Esophagus squamous epithelium (tissue), 5 donors: ENCODE results near the gene IL21. TPM values are rescaled to one million over a fixed set of nuclear protein-coding genes. Genes with fewer than 3 reads are reported as not detected.
A peak's percentile ranks its signal among the peaks of the same experiment; 100 is the strongest.
"Not testable (repeated sequence)": the region's sequence is repeated elsewhere in the genome, so short reads cannot be mapped to it uniquely, and the experiment has no call there.

ENCODE experiments used
- DNase-seq: peaks from one replicate; lab custom pipeline; 2025; lab: John Stamatoyannopoulos, UW
- H3K27ac ChIP-seq, 4 donors: fragments of 200-600 bp; sonication (generic); one replicate each; pipeline ENCODE4 v1.5.1; 2016 to 2019; ENCODE audit warnings: mild to moderate bottlenecking in 1 of 4
- H3K27me3 ChIP-seq, 4 donors: fragments of 200-600 bp; sonication (generic); 1 replicate in 3 of 4; 2 replicates in 1 of 4; pipeline versions ENCODE4 v1.5.1 to v1.6.0; 2017 to 2021; ENCODE audit warnings: antibody characterized with exemption in 1 of 4
- H3K36me3 ChIP-seq, 3 donors: fragments of 200-600 bp; sonication (generic); one replicate each; pipeline ENCODE4 v1.5.1; 2016 to 2019
- H3K4me1 ChIP-seq, 3 donors: fragments of 200-600 bp; sonication (generic); one replicate each; pipeline ENCODE4 v1.5.1; 2017 to 2019
- H3K4me3 ChIP-seq, 4 donors: fragments of 200-600 bp; sonication (generic); 1 replicate in 3 of 4; 2 replicates in 1 of 4; pipeline ENCODE4 v1.5.1; 2016 to 2019; ENCODE audit warnings: mild to moderate bottlenecking in 2 of 4, moderate library complexity in 1 of 4
- H3K9me3 ChIP-seq, 3 donors: fragments of 200-600 bp; sonication (generic); one replicate each; pipeline ENCODE4 v1.5.1; 2016 to 2019
- CTCF ChIP-seq, 6 experiments: fragments of 450-650 bp in 4 of 6; fragments of 200-600 bp in 2 of 6; sonication (generic) in 2 of 6; IDR thresholded peaks; one replicate each; pipeline ENCODE4 v1.5.1; 2016 to 2019; ENCODE audit warnings: antibody characterized with exemption in 6 of 6, mild to moderate bottlenecking in 4 of 6, moderate library complexity in 4 of 6
- POLR2A ChIP-seq, 4 donors: fragments of 450-650 bp; IDR thresholded peaks; one replicate each; pipeline ENCODE4 v1.6.1; 2017; ENCODE audit warnings: antibody characterized with exemption in 4 of 4, mild to moderate bottlenecking in 4 of 4, moderate library complexity in 3 of 4
- WGBS, 2 donors: methylation state at CpG; one replicate each; pipeline ENCODE4 v1.1.5; 2018; 5-methylcytosine and 5-hydroxymethylcytosine counted together
- intact Hi-C: fragments of 100-400 bp; cut with DNase I; formaldehyde crosslinking; loops from one replicate; pipeline ENCODE4 v1.15.0; 2022
- total RNA-seq, 4 donors: library from RNA; depleted of rRNA; stranded (reverse); fragments of >200 nt; gene quantifications; one replicate each; pipeline ENCODE4 v1.1.0, GENCODE V29; 2016
- donor health status: DM: yes; HTN: yes; CAD: no.

The IL21 gene
- total RNA-seq, 4 donors from 2014 or later = 0.66 TPM; not detected in 3

DNA sequence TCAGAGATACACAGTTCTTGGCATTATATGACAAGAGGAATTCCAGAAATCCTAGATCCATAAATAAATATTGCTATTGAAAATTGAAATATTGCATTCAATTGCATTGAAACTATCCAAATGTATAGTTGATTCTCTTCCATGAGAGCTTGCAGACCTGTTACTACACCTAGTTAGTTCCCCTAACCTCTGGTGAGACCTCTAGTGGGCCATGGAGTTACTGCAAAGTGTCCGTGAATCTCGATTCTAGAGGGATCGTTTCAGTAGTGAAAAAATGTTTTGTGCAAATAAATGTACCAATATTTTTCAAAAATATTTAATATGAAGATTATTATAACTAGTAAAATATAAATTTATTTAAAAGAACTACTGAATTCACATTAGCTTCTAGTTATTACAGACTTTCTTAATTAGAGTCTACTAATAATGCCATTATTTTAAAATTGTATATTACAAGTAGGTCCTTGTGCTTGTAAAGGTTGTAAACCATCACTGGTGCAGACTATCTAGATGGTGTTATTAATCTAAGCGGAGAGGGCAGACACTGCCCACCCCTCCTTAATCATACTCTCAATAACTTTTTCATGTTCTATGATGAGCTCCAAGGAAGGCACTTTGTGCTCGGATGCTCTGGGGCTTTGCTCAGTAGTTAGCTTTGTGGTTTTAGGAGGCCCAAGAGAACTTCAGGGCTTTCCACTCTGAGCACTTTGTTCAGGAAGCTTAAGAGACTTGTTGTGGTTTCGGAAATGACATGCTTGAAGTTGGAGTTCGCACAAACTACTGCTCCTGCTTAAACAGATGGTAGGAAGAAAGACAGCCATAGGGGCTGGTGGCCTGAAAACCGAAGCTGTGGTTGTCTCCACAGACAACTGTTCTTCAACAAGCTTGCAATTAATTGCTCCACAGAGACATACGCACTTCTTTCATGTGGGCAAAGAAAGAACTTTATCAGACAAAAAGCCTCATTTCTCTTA is 42.8 kb downstream of the IL21 start:
- H3K4me1 ChIP-seq = no peaks in the 10 kb centered on the region
- H3K36me3 ChIP-seq = no peaks in the 10 kb centered on the region
- H3K27ac ChIP-seq = no peak overlapping the region
- TF ChIP-seq POLR2A (IDR thresholded peaks at IDR 0.05) (no peak), CTCF (IDR thresholded peaks at IDR 0.05) (peak in 5 of 6 experiments; percentile 37 to 55 (median 43))
- WGBS, 2 donors = 39 to 57% methylated on average over 8 to 9 of the region's 9 CpGs
- intact Hi-C loops = no loop called here
- no peak overlapping the region for H3K4me3 ChIP-seq
- no peaks in the 10 kb centered on the region for H3K9me3 ChIP-seq
- DNase-seq = no peak
- no peaks in the 10 kb centered on the region for H3K27me3 ChIP-seq

GRCh38 chr4:122577189-122577553 is 43.7 kb downstream of the IL21 start:
- no peaks in the 10 kb centered on the region for H3K27me3 ChIP-seq
- DNase-seq = no peak
- H3K36me3 ChIP-seq = no peaks in the 10 kb centered on the region
- intact Hi-C loops = no loop called here
- no peaks in the 10 kb centered on the region for H3K9me3 ChIP-seq
- no peaks in the 10 kb centered on the region for H3K4me1 ChIP-seq
- H3K27ac ChIP-seq = no peak overlapping the region
- no peak overlapping the region for H3K4me3 ChIP-seq
- 32 to 53% methylated on average over 2 of the region's 2 CpGs for WGBS, 2 donors
- no peak for TF ChIP-seq CTCF (IDR thresholded peaks at IDR 0.05)
- no peak for TF ChIP-seq POLR2A (IDR thresholded peaks at IDR 0.05)

DNA sequence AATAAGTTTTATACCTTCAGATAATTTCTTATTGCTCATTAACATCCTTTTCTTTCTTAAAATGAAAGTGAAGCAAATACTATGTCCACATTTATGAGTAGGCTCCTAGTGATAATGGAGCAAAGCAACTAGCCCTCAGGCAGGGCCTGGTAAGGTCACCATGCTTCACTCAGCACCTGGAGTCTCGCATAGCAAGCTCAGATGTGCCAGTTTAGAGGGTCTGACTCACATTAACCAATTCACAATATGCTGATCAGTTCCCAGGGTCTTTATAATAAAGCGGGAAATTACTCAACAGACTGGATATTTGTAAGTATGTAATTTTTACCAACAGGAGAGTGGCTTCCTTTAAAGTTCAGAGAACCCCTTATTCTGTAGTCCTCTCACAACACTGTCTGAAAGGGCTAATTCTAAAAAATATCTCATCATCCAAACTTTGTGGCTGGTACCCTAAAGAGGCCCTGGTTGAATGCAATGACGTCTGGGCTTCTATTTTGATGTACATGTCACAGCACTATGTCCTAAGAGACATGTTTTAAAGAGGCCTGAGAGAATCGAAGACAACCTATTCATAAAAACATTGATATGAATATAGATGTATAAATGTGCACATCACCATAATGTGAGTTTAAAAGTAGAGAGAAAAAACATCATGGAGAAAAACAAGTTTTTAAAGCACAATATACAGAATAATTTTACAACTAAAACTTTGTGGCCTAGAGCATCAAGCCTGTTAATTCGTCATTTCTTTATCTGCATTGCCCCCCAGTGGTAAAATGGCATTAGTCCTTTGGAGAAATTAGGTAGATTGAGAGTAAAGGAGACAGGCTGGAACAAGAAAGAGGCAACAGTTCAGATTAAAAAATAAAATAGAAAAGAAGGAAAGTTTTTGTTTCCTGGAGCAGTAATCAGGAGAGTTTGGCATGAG is 44.3 kb downstream of the IL21 start:
- no peaks in the 10 kb centered on the region for H3K4me1 ChIP-seq
- H3K9me3 ChIP-seq = no peaks in the 10 kb centered on the region
- no peak for TF ChIP-seq POLR2A (IDR thresholded peaks at IDR 0.05)
- peak in 5 of 6 experiments; percentile 5 to 48 (median 22) for TF ChIP-seq CTCF (IDR thresholded peaks at IDR 0.05)
- intact Hi-C loops = no loop called here
- no peaks in the 10 kb centered on the region for H3K36me3 ChIP-seq
- 56 to 67% methylated on average over 5 of the region's 5 CpGs for WGBS, 2 donors
- no peak overlapping the region for H3K27ac ChIP-seq
- H3K27me3 ChIP-seq = no peaks in the 10 kb centered on the region
- no peak for DNase-seq
- H3K4me3 ChIP-seq = no peak overlapping the region

- H3K4me1 ChIP-seq, H3K9me3 ChIP-seq, DNase-seq, H3K27ac ChIP-seq, H3K4me3 ChIP-seq, H3K36me3 ChIP-seq, H3K27me3 ChIP-seq, intact Hi-C loops: not testable (repeated sequence)
- 87% methylated on average over 10 of the region's 10 CpGs; no CpG with 5 or more reads in 1 of the 2 donors for WGBS, 2 donors
Measured at GRCh38 chr4:122574347-122574746, 46.5 kb downstream of the IL21 start.

DNA sequence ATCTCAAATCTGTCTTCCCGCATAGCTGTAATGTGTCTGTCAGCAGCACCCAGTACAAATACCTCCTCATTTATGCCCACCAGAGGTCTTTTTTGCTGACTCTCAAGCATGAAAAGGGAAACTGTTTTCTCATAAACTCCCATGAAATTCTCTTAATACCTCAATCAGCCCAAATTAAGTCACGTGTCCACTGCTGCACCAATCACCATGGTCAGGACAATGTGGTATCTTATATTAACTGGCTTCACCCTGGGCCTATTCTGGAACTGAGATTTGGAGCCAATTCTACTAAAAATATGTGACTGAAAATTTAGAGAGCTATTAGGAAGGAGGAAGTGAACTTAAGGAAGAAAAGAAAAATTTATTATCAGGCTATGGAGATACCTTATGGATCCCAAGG is 58.4 kb downstream of the IL21 start:
- Histone ChIP-seq H3K4me1 (no peaks in the 10 kb centered on the region), H3K36me3 (no peaks in the 10 kb centered on the region), H3K4me3 (no peak overlapping the region), H3K27ac (no peak overlapping the region), H3K27me3 (no peaks in the 10 kb centered on the region), H3K9me3 (no peaks in the 10 kb centered on the region)
- DNase-seq = no peak
- intact Hi-C loops = no loop called here
- TF ChIP-seq POLR2A (IDR thresholded peaks at IDR 0.05) (no peak), CTCF (IDR thresholded peaks at IDR 0.05) (no peak)
- WGBS, 2 donors = 54 to 63% methylated on average over 2 of the region's 2 CpGs

Other genes with a start within 250 kb of the IL21 start
- gene ADAD1, start 242.1 kb downstream of the IL21 start, total RNA-seq = not detected
- not detected for gene IL2, start 164.3 kb downstream of the IL21 start, total RNA-seq
- 1 to 10 TPM in 2 of 4 donors, under 1 TPM in 2; 0.49 to 2.5 (median 1.0) TPM for gene BBS12, start 111.6 kb upstream of the IL21 start, total RNA-seq
- 1 to 10 TPM in 2 of 4 donors, under 1 TPM in 2; 0.53 to 7.0 (median 3.5) TPM for gene FGF2, start 205.8 kb upstream of the IL21 start, total RNA-seq